SK-N-SH treated with all-trans-retinoic acid at 6 μM for 48 hours (cell line): ENCODE data around the gene CHODL.

Experiments used
- ATAC-seq: fragments of 200-7000 bp; cut with Tn5 transposase; 3 replicates; pipeline ENCODE4 v1.9.1; 2020; ENCODE audit warnings: mild to moderate bottlenecking, moderate library complexity
- ARNTL ChIP-seq: fragments of 450-650 bp; formaldehyde crosslinking; IDR thresholded peaks from 2 replicates; pipeline ENCODE4 v1.5.0; 2020; ENCODE audit warnings: low read depth, mild to moderate bottlenecking, moderate library complexity, borderline replicate concordance
- BACH2 ChIP-seq: fragments of 250-450 bp; sonication (Bioruptor Pico); IDR thresholded peaks from 2 replicates; pipeline ENCODE4 v1.9.0; 2021; ENCODE audit warnings: mild to moderate bottlenecking, borderline replicate concordance
- CREB5 ChIP-seq: fragments of 250-450 bp; sonication (Bioruptor Pico); IDR thresholded peaks from 2 replicates; pipeline ENCODE4 v1.5.1; 2020; ENCODE audit warnings: low read depth, mild to moderate bottlenecking, moderate library complexity
- CSDC2 ChIP-seq: fragments of 250-450 bp; sonication (Bioruptor Pico); IDR thresholded peaks from 2 replicates; pipeline ENCODE4 v1.5.0; 2020; ENCODE audit warnings: mild to moderate bottlenecking, moderate library complexity
- CSRNP3 ChIP-seq: fragments of 250-450 bp; sonication (Bioruptor Pico); IDR thresholded peaks from 2 replicates; pipeline ENCODE4 v1.5.1; 2021; ENCODE audit warnings: mild to moderate bottlenecking, moderate library complexity
- ESRRG ChIP-seq: fragments of 250-450 bp; sonication (Bioruptor Pico); IDR thresholded peaks from 2 replicates; pipeline ENCODE4 v1.6.1; 2021; ENCODE audit warnings: mild to moderate bottlenecking
- GLIS3 ChIP-seq: fragments of 250-450 bp; sonication (Bioruptor Pico); IDR thresholded peaks from 2 replicates; pipeline ENCODE4 v1.5.0; 2020; ENCODE audit warnings: mild to moderate bottlenecking, moderate library complexity
- ISL1 ChIP-seq: fragments of 250-450 bp; sonication (Bioruptor Pico); IDR thresholded peaks from 2 replicates; pipeline ENCODE4 v2.1.2; 2022; ENCODE audit warnings: mild to moderate bottlenecking, moderate library complexity
- OSR1 ChIP-seq: fragments of 250-450 bp; sonication (Bioruptor Pico); IDR thresholded peaks from 2 replicates; pipeline ENCODE4 v1.8.0; 2022; ENCODE audit warnings: moderate library complexity, mild to moderate bottlenecking, inconsistent platforms
- PATZ1 ChIP-seq: fragments of 250-450 bp; sonication (Bioruptor Pico); IDR thresholded peaks from 2 replicates; pipeline ENCODE4 v1.8.0; 2020; ENCODE audit warnings: mild to moderate bottlenecking, moderate library complexity, borderline replicate concordance
- POU6F1 ChIP-seq: fragments of 250-450 bp; sonication (Bioruptor Pico); IDR thresholded peaks from 2 replicates; pipeline ENCODE4 v1.8.0; 2021; ENCODE audit warnings: low read depth, mild to moderate bottlenecking, moderate library complexity, borderline replicate concordance
- PPARA ChIP-seq: fragments of 250-450 bp; sonication (Bioruptor Pico); IDR thresholded peaks from 2 replicates; pipeline ENCODE4 v1.5.0; 2020; ENCODE audit warnings: mild to moderate bottlenecking, borderline replicate concordance
- RARB ChIP-seq: fragments of 250-450 bp; sonication (Bioruptor Pico); IDR thresholded peaks from 2 replicates; pipeline ENCODE4 v1.8.0; 2021; ENCODE audit warnings: mild to moderate bottlenecking, moderate library complexity
- SNAI2 ChIP-seq: fragments of 250-450 bp; sonication (Bioruptor Pico); IDR thresholded peaks from 2 replicates; pipeline ENCODE4 v1.5.0; 2020; ENCODE audit warnings: mild to moderate bottlenecking, moderate library complexity
- TOX ChIP-seq: fragments of 250-450 bp; sonication (Bioruptor Pico); IDR thresholded peaks from 2 replicates; pipeline ENCODE4 v1.8.0; 2021; ENCODE audit warnings: mild to moderate bottlenecking, moderate library complexity, borderline replicate concordance
- TSHZ2 ChIP-seq: fragments of 250-450 bp; sonication (Bioruptor Pico); IDR thresholded peaks from 2 replicates; pipeline ENCODE4 v1.5.0; 2020; ENCODE audit warnings: mild to moderate bottlenecking, moderate library complexity
- ZFP3 ChIP-seq: fragments of 250-450 bp; sonication (Bioruptor Pico); IDR thresholded peaks from 2 replicates; pipeline ENCODE4 v1.5.0; 2020; ENCODE audit warnings: mild to moderate bottlenecking, moderate library complexity
- ZFP30 ChIP-seq: fragments of 450-650 bp; formaldehyde crosslinking; IDR thresholded peaks from 2 replicates; pipeline ENCODE4 v1.5.0; 2022; ENCODE audit warnings: mild to moderate bottlenecking, moderate library complexity
- ZNF565 ChIP-seq: fragments of 450-650 bp; formaldehyde crosslinking; conservative IDR thresholded peaks from 2 replicates; pipeline ENCODE4 v1.5.0; 2020; ENCODE audit warnings: low read depth, mild to moderate bottlenecking, moderate library complexity
- ZNF70 ChIP-seq: fragments of 450-650 bp; formaldehyde crosslinking; IDR thresholded peaks from 2 replicates; pipeline ENCODE4 v1.5.0; 2020; ENCODE audit warnings: mild to moderate bottlenecking, moderate library complexity
- ZNF8 ChIP-seq: fragments of 450-650 bp; formaldehyde crosslinking; IDR thresholded peaks from 2 replicates; pipeline ENCODE4 v1.5.0; 2020; ENCODE audit warnings: mild to moderate bottlenecking, moderate library complexity

Gene CHODL

GRCh38 chr21:18294100-18294499 is 49.5 kb downstream of the CHODL start:
- TF ChIP-seq PATZ1 (no peak), OSR1 (CRISPR knock-in tag) (no peak), ZNF8 (CRISPR knock-in tag) (no peak), CREB5 (CRISPR knock-in tag) (no peak), ISL1 (CRISPR knock-in tag) (no peak), BACH2 (CRISPR knock-in tag) (no peak), CSRNP3 (CRISPR knock-in tag) (no peak), ZFP30 (CRISPR knock-in tag) (no peak), ZFP3 (CRISPR knock-in tag) (no peak), ESRRG (CRISPR knock-in tag) (no peak), ARNTL (CRISPR knock-in tag) (no peak), TOX (CRISPR knock-in tag) (no peak), RARB (CRISPR knock-in tag) (no peak), ZNF70 (no peak), POU6F1 (no peak), ZNF565 (CRISPR knock-in tag) (no peak), GLIS3 (no peak), CSDC2 (no peak), TSHZ2 (CRISPR knock-in tag) (no peak), PPARA (CRISPR knock-in tag) (no peak)
- TF ChIP-seq, all 23 proteins: peak for 0
- no peak for ATAC-seq

GRCh38 chr21:18298228-18298627 is 53.6 kb downstream of the CHODL start:
- no peak for ATAC-seq
- TF ChIP-seq PPARA (CRISPR knock-in tag) (no peak), CSDC2 (no peak), OSR1 (CRISPR knock-in tag) (no peak), RARB (CRISPR knock-in tag) (no peak), ISL1 (CRISPR knock-in tag) (no peak), ZNF565 (CRISPR knock-in tag) (no peak), SNAI2 (CRISPR knock-in tag) (no peak), POU6F1 (no peak), ARNTL (CRISPR knock-in tag) (no peak), ZNF70 (no peak), CSRNP3 (CRISPR knock-in tag) (no peak), TSHZ2 (CRISPR knock-in tag) (no peak), ZFP3 (CRISPR knock-in tag) (no peak)
- TF ChIP-seq, all 23 proteins: peak for 0
